HepG2 (cell line): ENCODE results near the gene GPAM. TPM values are rescaled to one million over a fixed set of nuclear protein-coding genes. Genes with fewer than 3 reads are reported as not detected.

Experiments
- ATF7-NPFF ChIP-seq: sonication (generic); formaldehyde crosslinking; IDR thresholded peaks from 2 replicates; pipeline ENCODE4 v1.8.1; 2023; ENCODE audit warnings: mild to moderate bottlenecking, low read depth, missing genetic modification reagents, moderate library complexity
- BRD4 ChIP-seq: sonication (generic); formaldehyde crosslinking; IDR thresholded peaks from 2 replicates; pipeline ENCODE4 v1.4.0; 2020; ENCODE audit warnings: missing genetic modification reagents
- CENPX ChIP-seq: sonication (generic); formaldehyde crosslinking; IDR thresholded peaks from 2 replicates; pipeline ENCODE4 v1.9.0; 2021; ENCODE audit warnings: mild to moderate bottlenecking, missing genetic modification reagents, moderate library complexity
- ELF3 ChIP-seq: IDR thresholded peaks from 2 replicates; pipeline ENCODE4 v1.6.1; 2016; ENCODE audit warnings: missing genetic modification reagents, missing compliant biosample characterization
- HMG20A ChIP-seq: IDR thresholded peaks from 2 replicates; pipeline ENCODE4 v1.6.1; 2016; ENCODE audit warnings: borderline replicate concordance
- HNF4A ChIP-seq: sonication (generic); formaldehyde crosslinking; IDR thresholded peaks from 2 replicates; pipeline ENCODE4 v1.4.0; 2020; ENCODE audit warnings: missing genetic modification reagents
- HNRNPLL ChIP-seq: fragments of 200-400 bp; formaldehyde crosslinking; IDR thresholded peaks from 2 replicates; pipeline ENCODE4 v1.6.1; 2017; ENCODE audit warnings: mild to moderate bottlenecking, low read depth, low read length; ENCODE audit not compliant: poor library complexity, severe bottlenecking
- HOXA3 ChIP-seq: sonication (generic); formaldehyde crosslinking; IDR thresholded peaks from 2 replicates; pipeline ENCODE4 v1.5.0; 2020; ENCODE audit warnings: missing genetic modification reagents
- HOXA5 ChIP-seq: sonication (generic); formaldehyde crosslinking; IDR thresholded peaks from 2 replicates; pipeline ENCODE4 v1.4.0; 2020; ENCODE audit warnings: missing genetic modification reagents
- KLF11 ChIP-seq: IDR thresholded peaks from 2 replicates; pipeline ENCODE4 v1.6.1; 2016; ENCODE audit warnings: missing compliant biosample characterization
- LCORL ChIP-seq, 2 experiments: fragments of 450-650 bp in 1 of 2; sonication (generic) in 1 of 2; formaldehyde crosslinking in 1 of 2; IDR thresholded peaks; 2 replicates each; pipeline versions ENCODE4 v1.5.0 to v1.6.1; 2017 to 2020; ENCODE audit warnings: antibody characterized with exemption in 1 of 2, missing genetic modification reagents in 1 of 2
- MBD4 ChIP-seq: IDR thresholded peaks from 2 replicates; pipeline ENCODE4 v1.6.1; 2012; ENCODE audit warnings: low read length, inconsistent platforms, borderline replicate concordance
- MIER3 ChIP-seq: IDR thresholded peaks from 2 replicates; pipeline ENCODE4 v1.6.1; 2016; ENCODE audit warnings: missing compliant biosample characterization, borderline replicate concordance
- MYPOP ChIP-seq: sonication (generic); formaldehyde crosslinking; IDR thresholded peaks from 2 replicates; pipeline ENCODE4 v1.8.1; 2023; ENCODE audit warnings: mild to moderate bottlenecking, moderate library complexity, missing genetic modification reagents
- NR1H2 ChIP-seq: sonication (generic); formaldehyde crosslinking; IDR thresholded peaks from 2 replicates; pipeline ENCODE4 v1.8.1; 2022; ENCODE audit warnings: low read depth, missing genetic modification reagents, borderline replicate concordance
- NRL ChIP-seq: sonication (generic); formaldehyde crosslinking; IDR thresholded peaks from 2 replicates; pipeline ENCODE4 v1.5.0; 2020; ENCODE audit warnings: missing genetic modification reagents, mild to moderate bottlenecking, moderate library complexity, borderline replicate concordance
- PHF21A ChIP-seq: sonication (generic); formaldehyde crosslinking; IDR thresholded peaks from 2 replicates; pipeline ENCODE4 v1.5.0; 2020; ENCODE audit warnings: mild to moderate bottlenecking, missing genetic modification reagents
- PPARG ChIP-seq: conservative IDR thresholded peaks from 2 replicates; pipeline ENCODE4 v1.6.1; 2016; ENCODE audit warnings: missing biosample characterization, missing genetic modification reagents
- SALL1 ChIP-seq: sonication (generic); formaldehyde crosslinking; IDR thresholded peaks from 2 replicates; pipeline ENCODE4 v1.8.0; 2022; ENCODE audit warnings: mild to moderate bottlenecking, missing genetic modification reagents
- SP4 ChIP-seq: sonication (generic); formaldehyde crosslinking; IDR thresholded peaks from 2 replicates; pipeline ENCODE4 v1.8.1; 2023; ENCODE audit warnings: mild to moderate bottlenecking, missing genetic modification reagents
- TBX2 ChIP-seq: sonication (generic); formaldehyde crosslinking; IDR thresholded peaks from 2 replicates; pipeline ENCODE4 v1.5.0; 2020; ENCODE audit warnings: missing genetic modification reagents, mild to moderate bottlenecking, borderline replicate concordance
- ZFAT ChIP-seq: sonication (generic); formaldehyde crosslinking; conservative IDR thresholded peaks from 2 replicates; pipeline ENCODE4 v1.8.1; 2023; ENCODE audit warnings: missing genetic modification reagents, inconsistent platforms
- ZMYM4 ChIP-seq: sonication (generic); formaldehyde crosslinking; IDR thresholded peaks from 2 replicates; pipeline ENCODE4 v1.8.1; 2023; ENCODE audit warnings: mild to moderate bottlenecking, missing genetic modification reagents
- ZNF281 ChIP-seq: sonication (generic); formaldehyde crosslinking; IDR thresholded peaks from 2 replicates; pipeline ENCODE4 v1.4.0; 2020; ENCODE audit warnings: missing genetic modification reagents, borderline replicate concordance
- ZNF30 ChIP-seq: sonication (generic); formaldehyde crosslinking; IDR thresholded peaks from 2 replicates; pipeline ENCODE4 v1.5.0; 2020; ENCODE audit warnings: mild to moderate bottlenecking, missing genetic modification reagents
- ZNF333 ChIP-seq: sonication (generic); formaldehyde crosslinking; IDR thresholded peaks from 2 replicates; pipeline ENCODE4 v1.4.0; 2020; ENCODE audit warnings: mild to moderate bottlenecking, missing genetic modification reagents, borderline replicate concordance
- ZNF768 ChIP-seq: sonication (generic); formaldehyde crosslinking; IDR thresholded peaks from 2 replicates; pipeline ENCODE4 v1.4.0; 2020; ENCODE audit warnings: missing genetic modification reagents
- polyA plus RNA-seq, 8 experiments: library from polyadenylated mRNA; depleted of rRNA in 3 of 8; stranded (reverse) in 7 of 8; unstranded in 1 of 8; fragments of >200 nt; fragmentation: Illumina TruSeq in 4 of 8; extraction: Trizol in 4 of 8; gene quantifications; 2 replicates each; pipeline versions ENCODE4 v1.2.1 to v1.2.3, GENCODE V29; 2011 to 2016; ENCODE audit warnings: low read depth in 4 of 8, missing spikeins in 1 of 8, mixed read lengths in 1 of 8; ENCODE audit not compliant: insufficient read depth in 1 of 8
- total RNA-seq, 5 experiments: library from RNA; depleted of rRNA; stranded (reverse); fragments of >200 nt; fragmentation: Illumina TruSeq; extraction: Trizol; gene quantifications; 2 replicates each; pipeline ENCODE4 v1.2.3, GENCODE V29; 2016; ENCODE audit warnings: low read depth in 1 of 5

The GPAM gene
- total and polyA plus RNA-seq, 2 of the 13 experiments (the other 11 are each of a cell fraction or from before 2014, with no cell fraction given) = 36.8 to 140 TPM

- TF ChIP-seq NRL (CRISPR knock-in tag) (peak; percentile 78), KLF11 (CRISPR knock-in tag) (no peak), MBD4 (0 out of 2 replicates have a peak, but pooled peaks have one; percentile 31), ZNF30 (CRISPR knock-in tag) (no peak), SP4 (peak; percentile 62; the same call in 1 of the 2 replicates), MIER3 (CRISPR knock-in tag) (peak; percentile 79), PHF21A (peak; percentile 60), HNRNPLL (no peak), ELF3 (CRISPR knock-in tag) (peak; percentile 73), HNF4A (CRISPR knock-in tag) (peak; percentile 86), ZNF333 (CRISPR knock-in tag) (0 out of 2 replicates have a peak, but pooled peaks have one; percentile 42), BRD4 (CRISPR knock-in tag) (peak; percentile 95), LCORL (IDR thresholded peaks at IDR 0.05) (peak; percentile 74), LCORL (CRISPR knock-in tag; IDR thresholded peaks at IDR 0.05) (peak; percentile 97), ZMYM4 (peak; percentile 92), NR1H2 (CRISPR knock-in tag) (no peak), SALL1 (peak; percentile 99), PPARG (CRISPR knock-in tag) (peak; percentile 62; the same call in 1 of the 2 replicates), ZNF768 (CRISPR knock-in tag) (no peak), HOXA3 (CRISPR knock-in tag) (peak; percentile 78), HMG20A (CRISPR knock-in tag) (peak; percentile 71; the same call in 1 of the 2 replicates), ZFAT (no peak), TBX2 (CRISPR knock-in tag) (peak; percentile 93), ZNF281 (peak; percentile 97), ATF7-NPFF (CRISPR knock-in tag) (0 out of 2 replicates have a peak, but pooled peaks have one; percentile 73), CENPX (no peak), HOXA5 (CRISPR knock-in tag) (peak; percentile 72), MYPOP (CRISPR knock-in tag) (peak; percentile 74)
Observed at GRCh38 chr10:112227331-112227987, 43.9 kb upstream of the GPAM start (continued).
